HEK293 (cell line): ENCODE measurements around the gene NTN4.
"Not testable (repeated sequence)": the region's sequence is repeated elsewhere in the genome, so short reads cannot be mapped to it uniquely, and the experiment has no call there.

Experiments
- CTCF ChIA-PET: fragments of 350-600 bp; formaldehyde crosslinking; extraction: SDS; loops from one replicate; lab custom pipeline; 2021; ENCODE audit warnings: antibody characterized with exemption; lab: Yijun Ruan, JAX
- POLR2A ChIA-PET: fragments of 300-600 bp; formaldehyde crosslinking; extraction: SDS; loops from one replicate; lab custom pipeline; 2020; ENCODE audit warnings: antibody characterized with exemption, inconsistent platforms; lab: Yijun Ruan, JAX
- H3K27ac ChIP-seq: fragments of 200-500 bp; sonication (Bioruptor generic); 2 replicates; pipeline ENCODE4 v1.5.1; 2014; ENCODE audit warnings: low read depth, low read length, control low read depth, inconsistent platforms; ENCODE audit errors: extremely low read depth
- H3K36me3 ChIP-seq, 2 experiments: fragments of 200-500 bp in 1 of 2; sonication (Bioruptor generic) in 1 of 2; 1 replicate in 1 of 2; 2 replicates in 1 of 2; pipeline ENCODE4 v1.5.1; 2014 to 2017; ENCODE audit warnings: inconsistent platforms in 2 of 2, low read length in 2 of 2; ENCODE audit not compliant: control insufficient read depth in 2 of 2, insufficient read depth in 1 of 2
- H3K4me1 ChIP-seq: fragments of 200-500 bp; sonication (Bioruptor generic); 2 replicates; pipeline ENCODE4 v1.5.1; 2014; ENCODE audit warnings: mild to moderate bottlenecking, low read length, inconsistent platforms; ENCODE audit not compliant: control insufficient read depth, insufficient read depth
- H3K4me3 ChIP-seq: 2 replicates; pipeline ENCODE4 v1.5.1; 2011; ENCODE audit warnings: low read depth, mild to moderate bottlenecking, control low read depth, low read length, moderate library complexity
- H3K9me3 ChIP-seq: fragments of 200-500 bp; sonication (Bioruptor generic); 2 replicates; pipeline ENCODE4 v1.5.1; 2014; ENCODE audit warnings: low read depth, low read length, inconsistent platforms; ENCODE audit not compliant: control insufficient read depth, insufficient read depth
- BCL6B ChIP-seq: fragments of 450-650 bp; formaldehyde crosslinking; IDR thresholded peaks from 2 replicates; pipeline ENCODE4 v1.5.1; 2017; ENCODE audit warnings: missing biosample characterization, missing genetic modification characterization
- HOXD13 ChIP-seq: sonication (generic); formaldehyde crosslinking; IDR thresholded peaks from 2 replicates; pipeline ENCODE4 v1.8.0; 2022; ENCODE audit warnings: missing genetic modification reagents, borderline replicate concordance
- KLF16 ChIP-seq: fragments of 450-650 bp; formaldehyde crosslinking; IDR thresholded peaks from 2 replicates; pipeline ENCODE4 v1.5.1; 2017; ENCODE audit warnings: missing biosample characterization, missing genetic modification characterization
- OSR2 ChIP-seq: fragments of 450-650 bp; formaldehyde crosslinking; IDR thresholded peaks from 2 replicates; pipeline ENCODE4 v1.5.1; 2016; ENCODE audit warnings: missing biosample characterization, missing genetic modification characterization
- ZBTB21 ChIP-seq: fragments of 450-650 bp; formaldehyde crosslinking; IDR thresholded peaks from 2 replicates; pipeline ENCODE4 v1.5.1; 2017; ENCODE audit warnings: missing biosample characterization, missing genetic modification characterization
- ZFP69B ChIP-seq: fragments of 450-650 bp; formaldehyde crosslinking; IDR thresholded peaks from 2 replicates; pipeline ENCODE4 v1.5.1; 2016; ENCODE audit warnings: missing biosample characterization, missing genetic modification characterization
- ZNF10 ChIP-seq: fragments of 450-650 bp; formaldehyde crosslinking; IDR thresholded peaks from 2 replicates; pipeline ENCODE4 v1.5.1; 2017; ENCODE audit warnings: missing biosample characterization, missing genetic modification characterization
- ZNF121 ChIP-seq: fragments of 450-650 bp; formaldehyde crosslinking; IDR thresholded peaks from 2 replicates; pipeline ENCODE4 v1.5.1; 2016; ENCODE audit warnings: missing biosample characterization, missing genetic modification characterization
- ZNF133 ChIP-seq: fragments of 450-650 bp; formaldehyde crosslinking; IDR thresholded peaks from 2 replicates; pipeline ENCODE4 v1.5.1; 2016; ENCODE audit warnings: missing biosample characterization, missing genetic modification characterization
- ZNF174 ChIP-seq: fragments of 450-650 bp; formaldehyde crosslinking; IDR thresholded peaks from 2 replicates; pipeline ENCODE4 v1.5.0; 2017; ENCODE audit warnings: missing biosample characterization, mild to moderate bottlenecking, missing genetic modification characterization
- ZNF2 ChIP-seq: fragments of 450-650 bp; formaldehyde crosslinking; IDR thresholded peaks from 2 replicates; pipeline ENCODE4 v1.5.1; 2016; ENCODE audit warnings: missing biosample characterization, missing genetic modification characterization
- ZNF223 ChIP-seq: fragments of 450-650 bp; formaldehyde crosslinking; IDR thresholded peaks from 2 replicates; pipeline ENCODE4 v1.5.1; 2016; ENCODE audit warnings: missing biosample characterization, missing genetic modification characterization
- ZNF266 ChIP-seq: fragments of 450-650 bp; formaldehyde crosslinking; IDR thresholded peaks from 2 replicates; pipeline ENCODE4 v1.5.1; 2016; ENCODE audit warnings: missing biosample characterization, missing genetic modification characterization, low read depth
- ZNF341 ChIP-seq: fragments of 450-650 bp; formaldehyde crosslinking; IDR thresholded peaks from 2 replicates; pipeline ENCODE4; 2016; ENCODE audit warnings: low read depth, missing biosample characterization, missing genetic modification characterization
- ZNF391 ChIP-seq: fragments of 450-650 bp; formaldehyde crosslinking; IDR thresholded peaks from 2 replicates; pipeline ENCODE4 v1.5.1; 2016; ENCODE audit warnings: low read depth, missing biosample characterization, missing genetic modification characterization, borderline replicate concordance
- ZNF48 ChIP-seq: fragments of 450-650 bp; formaldehyde crosslinking; IDR thresholded peaks from 2 replicates; pipeline ENCODE4 v1.5.1; 2016; ENCODE audit warnings: missing biosample characterization, missing genetic modification characterization
- ZNF571 ChIP-seq: fragments of 450-650 bp; formaldehyde crosslinking; IDR thresholded peaks from 2 replicates; pipeline ENCODE4 v1.5.0; 2017; ENCODE audit warnings: missing biosample characterization, missing genetic modification characterization
- ZNF600 ChIP-seq: fragments of 450-650 bp; formaldehyde crosslinking; IDR thresholded peaks from 2 replicates; pipeline ENCODE4 v1.5.1; 2016; ENCODE audit warnings: missing biosample characterization, missing genetic modification characterization
- ZNF670 ChIP-seq: fragments of 450-650 bp; formaldehyde crosslinking; IDR thresholded peaks from 2 replicates; pipeline ENCODE4 v1.5.1; 2016; ENCODE audit warnings: missing biosample characterization, missing genetic modification characterization, low read depth
- TF ChIP-seq, protein P1 (sequence below): fragments of 450-650 bp; formaldehyde crosslinking; optimal IDR thresholded peaks from 2 replicates; pipeline ENCODE3; 2016; ENCODE audit warnings: missing biosample characterization, mild to moderate bottlenecking, missing genetic modification characterization

The NTN4 gene

DNA sequence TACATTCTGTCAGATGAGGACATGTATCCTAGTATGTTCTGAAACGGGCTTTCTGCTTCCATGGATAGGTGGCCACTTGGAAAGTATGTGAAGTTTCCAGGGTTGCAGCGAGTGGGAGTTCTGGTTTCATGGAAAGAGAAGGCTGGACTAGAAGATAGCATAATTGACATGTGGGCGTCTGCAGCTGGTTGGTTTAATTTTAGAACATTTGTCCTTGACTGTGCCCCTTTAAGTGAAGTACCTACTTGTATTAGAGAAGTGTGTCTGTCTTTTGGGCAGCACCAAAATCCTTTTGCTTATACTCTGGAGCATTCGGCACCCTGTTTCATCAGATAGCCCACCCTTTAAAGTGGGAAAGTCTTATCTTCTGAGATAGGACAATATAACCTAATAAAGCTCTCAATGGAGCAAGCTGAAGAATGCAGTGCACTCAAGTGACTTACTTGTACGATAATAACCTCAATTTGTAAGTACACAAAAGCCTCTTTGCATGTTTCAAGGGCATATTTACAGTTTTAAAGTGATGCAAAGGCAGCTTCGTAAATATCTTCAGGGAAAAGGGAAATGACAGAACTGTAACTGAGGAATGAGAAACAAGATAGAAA, 35.2 kb downstream of the NTN4 start (continued):
- TF ChIP-seq, protein P1, sequence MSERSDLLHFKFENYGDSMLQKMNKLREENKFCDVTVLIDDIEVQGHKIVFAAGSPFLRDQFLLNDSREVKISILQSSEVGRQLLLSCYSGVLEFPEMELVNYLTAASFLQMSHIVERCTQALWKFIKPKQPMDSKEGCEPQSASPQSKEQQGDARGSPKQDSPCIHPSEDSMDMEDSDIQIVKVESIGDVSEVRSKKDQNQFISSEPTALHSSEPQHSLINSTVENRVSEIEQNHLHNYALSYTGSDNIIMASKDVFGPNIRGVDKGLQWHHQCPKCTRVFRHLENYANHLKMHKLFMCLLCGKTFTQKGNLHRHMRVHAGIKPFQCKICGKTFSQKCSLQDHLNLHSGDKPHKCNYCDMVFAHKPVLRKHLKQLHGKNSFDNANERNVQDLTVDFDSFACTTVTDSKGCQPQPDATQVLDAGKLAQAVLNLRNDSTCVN (tag by site-specific recombination) = no peak

- CTCF ChIA-PET, H3K9me3 ChIP-seq, H3K4me1 ChIP-seq, H3K36me3 ChIP-seq, H3K27ac ChIP-seq, H3K4me3 ChIP-seq: not testable (repeated sequence)
- POLR2A ChIA-PET = interaction anchor here (0.5 kb wide), 1 partner anchor 819 kb away, joined by 3 read pairs; no protein-coding TSS in a partner anchor
These were observed 44.5 kb downstream of the NTN4 start for GRCh38 chr12:95746062-95746461.

GRCh38 chr12:95742586-95742985, 48.0 kb downstream of the NTN4 start:
- CTCF ChIA-PET = no interaction called here
- H3K9me3 ChIP-seq = no peaks in the 10 kb centered on the region
- no peak for TF ChIP-seq ZNF571 (tag by site-specific recombination)
- no peak for TF ChIP-seq ZNF2 (tag by site-specific recombination)
- no peak for TF ChIP-seq ZNF121 (tag by site-specific recombination)
- no peak for TF ChIP-seq ZNF10 (tag by site-specific recombination)
- no peak for TF ChIP-seq BCL6B (tag by site-specific recombination)
- TF ChIP-seq ZNF670 (tag by site-specific recombination) = no peak
- TF ChIP-seq ZFP69B (tag by site-specific recombination) = no peak
- no peak for TF ChIP-seq OSR2 (tag by site-specific recombination)
- no peak for TF ChIP-seq ZNF341 (tag by site-specific recombination)
- TF ChIP-seq KLF16 (tag by site-specific recombination) = no peak
- no peak for TF ChIP-seq ZNF133 (tag by site-specific recombination)
- TF ChIP-seq ZNF600 (tag by site-specific recombination) = no peak
- no peak for TF ChIP-seq ZNF266 (tag by site-specific recombination)
- TF ChIP-seq, all 188 proteins: peak for 0
- H3K4me1 ChIP-seq = peaks cover 4% of the 10 kb centered on the region
- no peak overlapping the region for H3K27ac ChIP-seq
- no peak overlapping the region for H3K4me3 ChIP-seq
- no peaks in the 10 kb centered on the region for H3K36me3 ChIP-seq
- POLR2A ChIA-PET = interaction anchor here (1.1 kb wide), 1 partner anchor 25 kb away, joined by 3 read pairs; no protein-coding TSS in a partner anchor

GRCh38 chr12:95741635-95742034, 48.9 kb downstream of the NTN4 start:
- Histone ChIP-seq H3K27ac (no peak overlapping the region), H3K9me3 (no peaks in the 10 kb centered on the region), H3K36me3 (no peaks in the 10 kb centered on the region), H3K4me1 (peaks cover 4% of the 10 kb centered on the region), H3K4me3 (no peak overlapping the region)
- TF ChIP-seq ZBTB21 (tag by site-specific recombination) (no peak), ZNF223 (tag by site-specific recombination) (no peak), HOXD13 (CRISPR knock-in tag) (no peak), ZNF174 (no peak), ZNF391 (tag by site-specific recombination) (no peak), ZNF48 (tag by site-specific recombination) (no peak)
- POLR2A ChIA-PET = no interaction called here
- CTCF ChIA-PET = interaction anchor here (0.6 kb wide), 1 partner anchor 116 kb away, joined by 3 read pairs; no protein-coding TSS in a partner anchor
